NCI-H524 treated with DMSO at 0.1 percent for 48 hours (cell line): Measurements from ENCODE around the gene FGR.
"Not testable (repeated sequence)": the region's sequence is repeated elsewhere in the genome, so short reads cannot be mapped to it uniquely, and the experiment has no call there.

Experiments
- DNase-seq: peaks from one replicate; lab custom pipeline; 2025; lab: John Stamatoyannopoulos, UW

Gene FGR

GRCh38 chr1:27659497-27660299 lies 24.7 kb upstream of the FGR start:
- no peak for DNase-seq

GRCh38 chr1:27658951-27659496 lies 24.0 kb upstream of the FGR start:
- DNase-seq = no peak

GRCh38 chr1:27656157-27656893 lies 21.3 kb upstream of the FGR start:
- DNase-seq = no peak

GRCh38 chr1:27655151-27655937 lies 20.4 kb upstream of the FGR start:
- no peak for DNase-seq

- DNase-seq = no peak
Measured at GRCh38 chr1:27652111-27652864, 17.3 kb upstream of the FGR start.

GRCh38 chr1:27650539-27651175 lies 15.7 kb upstream of the FGR start:
- no peak for DNase-seq

GRCh38 chr1:27650171-27650538 lies 15.2 kb upstream of the FGR start:
- no peak for DNase-seq

GRCh38 chr1:27649306-27649635 lies 14.3 kb upstream of the FGR start:
- DNase-seq = no peak

GRCh38 chr1:27648602-27649305 lies 13.8 kb upstream of the FGR start:
- no peak for DNase-seq

- no peak for DNase-seq
Measured at GRCh38 chr1:27647328-27647727, 12.3 kb upstream of the FGR start.

- DNase-seq = no peak
Measured at GRCh38 chr1:27646676-27647075, 11.7 kb upstream of the FGR start.

GRCh38 chr1:27645071-27645415 lies 10.1 kb upstream of the FGR start:
- DNase-seq = no peak

GRCh38 chr1:27644369-27645070 lies 9.5 kb upstream of the FGR start:
- no peak for DNase-seq

GRCh38 chr1:27643600-27644368 lies 8.8 kb upstream of the FGR start:
- DNase-seq = no peak

- not testable (repeated sequence) for DNase-seq
Measured at GRCh38 chr1:27640514-27640913, 5.5 kb upstream of the FGR start.

GRCh38 chr1:27638805-27639204 lies 3.8 kb upstream of the FGR start:
- DNase-seq = no peak

- no peak for DNase-seq
Measured at GRCh38 chr1:27638047-27638734, 3.2 kb upstream of the FGR start.

- DNase-seq = no peak
Measured at GRCh38 chr1:27635396-27636142, 584 bp upstream of the FGR start.
